Lung (tissue), 12 donors: ENCODE results near the gene CAMK4. TPM values are rescaled to one million over a fixed set of nuclear protein-coding genes. Genes with fewer than 3 reads are reported as not detected.

Source experiments
- ATAC-seq: fragments of 200-7000 bp; cut with Tn5 transposase; one replicate; pipeline ENCODE4 v1.9.1; 2020; ENCODE audit warnings: moderate number of reproducible peaks; ENCODE audit not compliant: insufficient read depth, low FRiP score
- DNase-seq, 3 donors: peaks; one replicate each; pipeline ENCODE4 v3.0.0-alpha.2; 2013 to 2017
- H3K27ac ChIP-seq, 2 donors: one replicate each; pipeline ENCODE4 v1.5.1; 2013; ENCODE audit warnings: mild to moderate bottlenecking in 2 of 2, moderate library complexity in 2 of 2, control low read depth in 1 of 2, inconsistent platforms in 1 of 2, low read depth in 1 of 2, low read length in 1 of 2
- H3K27me3 ChIP-seq, 3 donors: one replicate each; pipeline ENCODE4 v1.5.1; 2013; ENCODE audit warnings: low read length in 2 of 3; ENCODE audit not compliant: control insufficient read depth in 3 of 3, insufficient read depth in 3 of 3
- H3K36me3 ChIP-seq, 4 donors: one replicate each; pipeline ENCODE4 v1.5.1; 2013; ENCODE audit warnings: low read length in 4 of 4, mild to moderate bottlenecking in 1 of 4, moderate library complexity in 1 of 4; ENCODE audit not compliant: control insufficient read depth in 4 of 4, insufficient read depth in 4 of 4
- H3K4me1 ChIP-seq, 5 donors: one replicate each; pipeline ENCODE4 v1.5.1; 2013; ENCODE audit warnings: low read length in 5 of 5, mild to moderate bottlenecking in 2 of 5, moderate library complexity in 1 of 5; ENCODE audit not compliant: control insufficient read depth in 5 of 5, insufficient read depth in 5 of 5
- H3K4me3 ChIP-seq: one replicate; pipeline ENCODE4 v1.5.1; 2013; ENCODE audit warnings: mild to moderate bottlenecking, control low read depth, moderate library complexity
- H3K9ac ChIP-seq, 2 donors: one replicate each; pipeline ENCODE4 v1.5.1; 2013; ENCODE audit warnings: low read length in 2 of 2, control low read depth in 1 of 2; ENCODE audit not compliant: insufficient read depth in 1 of 2
- H3K9me3 ChIP-seq, 4 donors: one replicate each; pipeline ENCODE4 v1.5.1; 2013; ENCODE audit warnings: low read length in 3 of 4, mild to moderate bottlenecking in 1 of 4, moderate library complexity in 1 of 4; ENCODE audit not compliant: control insufficient read depth in 4 of 4, insufficient read depth in 3 of 4
- CTCF ChIP-seq: IDR thresholded peaks from 2 replicates; pipeline ENCODE4 v1.5.1; 2012; ENCODE audit warnings: mild to moderate bottlenecking; ENCODE audit errors: control extremely low read depth, extremely low read depth
- WGBS, 2 donors: extraction: QIAGEN DNeasy Blood & Tissue Kit; methylation state at CpG; one replicate each; pipeline ENCODE4 v1.1.7; 2013; 5-methylcytosine and 5-hydroxymethylcytosine counted together
- polyA plus RNA-seq, 2 donors: library from polyadenylated mRNA; stranded (reverse); fragments of 200-250 nt; gene quantifications; one replicate each; pipeline ENCODE4 v1.2.1, GENCODE V29; 2013
- total RNA-seq, 2 donors: library from RNA; depleted of rRNA in 1 of 2; stranded (reverse); fragments of >200 nt in 1 of 2; gene quantifications; one replicate each; pipeline ENCODE4 v1.2.1, GENCODE V29; 2014 to 2021
- donor health status: control.
- donor health status: control.
- donor health status: Bipolar disorder and iron deficiency.
- donor health status: healthy.
- donor health status: DM: yes; HTN: yes; CAD: no.

Gene CAMK4
- total and polyA plus RNA-seq, 4 donors: 0.18 to 27.7 (median 0.73) TPM

- Histone ChIP-seq H3K9me3 (no peaks in the 10 kb centered on the region), H3K9ac (no peak overlapping the region), H3K36me3 (peaks cover 0 to 3% (median under 1%) of the 10 kb centered on the region in 4 donors), H3K27ac (no peak overlapping the region), H3K27me3 (no peaks in the 10 kb centered on the region), H3K4me1 (peaks cover 0 to 25% (median 4%) of the 10 kb centered on the region in 5 donors), H3K4me3 (no peak overlapping the region)
- 58 to 71% methylated on average over 1 of the region's 1 CpG for WGBS, 2 donors
- DNase-seq: no peak
- no peak for TF ChIP-seq CTCF
- no peak for ATAC-seq
These were observed 284.9 kb downstream of the CAMK4 start for GRCh38 chr5:111509119-111509518.

GRCh38 chr5:111511174-111511830, 287.1 kb downstream of the CAMK4 start:
- Histone ChIP-seq H3K9me3 (no peaks in the 10 kb centered on the region), H3K27me3 (no peaks in the 10 kb centered on the region), H3K9ac (peak overlapping the region; percentile 60 to 86), H3K4me1 (peaks cover 0 to 25% (median 4%) of the 10 kb centered on the region in 5 donors), H3K36me3 (no peaks in the 10 kb centered on the region), H3K27ac (peak overlapping the region in 1 of 2 donors; percentile 84), H3K4me3 (peak overlapping the region; percentile 23)
- DNase-seq (peak in 2 of 3 donors; percentile 40 to 51), ATAC-seq (no peak)
- 5 to 15% methylated on average over 2 of the region's 2 CpGs for WGBS, 2 donors
- no peak for TF ChIP-seq CTCF

GRCh38 chr5:111511831-111512374, 287.7 kb downstream of the CAMK4 start:
- peaks cover 0 to 25% (median 4%) of the 10 kb centered on the region in 5 donors for H3K4me1 ChIP-seq
- H3K4me3 ChIP-seq: peak overlapping the region; percentile 72
- no peaks in the 10 kb centered on the region for H3K9me3 ChIP-seq
- TF ChIP-seq CTCF: no peak
- WGBS, 2 donors: 0% methylated on average over 32 of the region's 32 CpGs
- no peaks in the 10 kb centered on the region for H3K36me3 ChIP-seq
- DNase-seq: peak in 1 of 3 donors; percentile 63
- H3K27ac ChIP-seq: peak overlapping the region; percentile 84 to 93
- ATAC-seq: peak; percentile 24
- H3K27me3 ChIP-seq: no peaks in the 10 kb centered on the region
- H3K9ac ChIP-seq: peak overlapping the region; percentile 60 to 86
